Measurements from ENCODE around the gene FNDC3B. TPM values are rescaled to one million over a fixed set of nuclear protein-coding genes. Genes with fewer than 3 reads are reported as not detected.

Gene FNDC3B
- total RNA-seq, 2 experiments from 2014 or later, result 11.5 to 12.3 TPM

GRCh38 chr3:172201136-172201869, 161.9 kb downstream of the FNDC3B start:
- no peak overlapping the region for H3K27ac Mint-ChIP-seq
- no peak overlapping the region for H3K4me3 Mint-ChIP-seq
- H3K9me3 Mint-ChIP-seq (ENCODE audit: insufficient read depth), result peaks cover 9% of the 10 kb centered on the region
- H3K4me1 Mint-ChIP-seq (ENCODE audit: low read depth), result no peaks in the 10 kb centered on the region
- CTCF ChIA-PET, result no interaction called here
- DNase-seq, result no peak
- no peaks in the 10 kb centered on the region for H3K36me3 Mint-ChIP-seq (ENCODE audit: low read depth)
- H3K27me3 Mint-ChIP-seq (ENCODE audit: low read depth), result no peaks in the 10 kb centered on the region
- POLR2A ChIA-PET, result no interaction called here
- no peak for ATAC-seq

DNA sequence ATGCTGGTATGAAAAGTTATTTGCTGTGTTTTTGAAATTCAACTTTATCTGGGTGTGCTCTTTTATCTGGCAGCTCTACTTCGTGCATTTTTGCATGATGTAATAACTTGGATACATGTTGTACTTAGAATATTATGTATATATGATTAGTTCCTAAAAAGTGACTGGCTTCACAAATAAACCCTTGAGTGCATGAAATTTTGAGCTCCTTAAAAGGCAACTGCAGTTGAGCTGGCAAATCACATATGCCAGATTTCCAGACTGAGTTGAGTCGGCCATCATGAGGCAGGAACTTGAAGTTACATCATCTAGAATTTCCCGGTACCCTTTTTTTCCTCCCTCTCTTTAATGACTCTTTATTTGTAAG, 162.5 kb downstream of the FNDC3B start:
- Mint-ChIP-seq H3K27ac (no peak overlapping the region), H3K9me3 (ENCODE audit: insufficient read depth) (peaks cover 12% of the 10 kb centered on the region), H3K36me3 (ENCODE audit: low read depth) (peaks cover 3% of the 10 kb centered on the region), H3K4me3 (no peak overlapping the region), H3K4me1 (ENCODE audit: low read depth) (no peaks in the 10 kb centered on the region), H3K27me3 (ENCODE audit: low read depth) (no peaks in the 10 kb centered on the region)
- ChIA-PET POLR2A (no interaction called here), CTCF (no interaction called here)
- no peak for DNase-seq
- no peak for ATAC-seq

DNA sequence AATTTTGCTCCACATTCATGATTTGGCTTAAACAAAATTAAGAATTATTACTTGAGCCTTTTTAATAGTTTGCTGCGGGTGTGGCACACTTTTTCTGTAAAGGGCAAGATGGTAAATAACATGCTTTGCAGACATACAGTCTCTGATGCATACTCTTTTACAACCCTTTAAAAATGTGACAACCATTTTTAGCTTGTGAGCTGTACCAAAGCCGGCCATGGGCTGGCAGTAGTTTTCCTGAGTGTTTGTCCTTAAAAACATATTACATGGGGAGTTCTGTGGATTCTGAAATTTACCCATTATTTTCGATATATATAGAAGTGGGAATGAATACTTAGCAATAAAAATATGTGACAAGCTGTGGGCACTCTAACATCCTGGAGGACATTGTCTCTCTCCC, 163.4 kb downstream of the FNDC3B start:
- no peak for DNase-seq
- ChIA-PET CTCF (no interaction called here), POLR2A (interaction anchor here (0.8 kb wide), 1 partner anchor 43 kb away, joined by 4 read pairs; no protein-coding TSS in a partner anchor)
- Mint-ChIP-seq H3K36me3 (ENCODE audit: low read depth) (peaks cover 3% of the 10 kb centered on the region), H3K4me1 (ENCODE audit: low read depth) (no peaks in the 10 kb centered on the region), H3K27ac (no peak overlapping the region), H3K4me3 (no peak overlapping the region), H3K27me3 (ENCODE audit: low read depth) (no peaks in the 10 kb centered on the region), H3K9me3 (ENCODE audit: insufficient read depth) (peaks cover 13% of the 10 kb centered on the region)
- ATAC-seq, result no peak

DNA sequence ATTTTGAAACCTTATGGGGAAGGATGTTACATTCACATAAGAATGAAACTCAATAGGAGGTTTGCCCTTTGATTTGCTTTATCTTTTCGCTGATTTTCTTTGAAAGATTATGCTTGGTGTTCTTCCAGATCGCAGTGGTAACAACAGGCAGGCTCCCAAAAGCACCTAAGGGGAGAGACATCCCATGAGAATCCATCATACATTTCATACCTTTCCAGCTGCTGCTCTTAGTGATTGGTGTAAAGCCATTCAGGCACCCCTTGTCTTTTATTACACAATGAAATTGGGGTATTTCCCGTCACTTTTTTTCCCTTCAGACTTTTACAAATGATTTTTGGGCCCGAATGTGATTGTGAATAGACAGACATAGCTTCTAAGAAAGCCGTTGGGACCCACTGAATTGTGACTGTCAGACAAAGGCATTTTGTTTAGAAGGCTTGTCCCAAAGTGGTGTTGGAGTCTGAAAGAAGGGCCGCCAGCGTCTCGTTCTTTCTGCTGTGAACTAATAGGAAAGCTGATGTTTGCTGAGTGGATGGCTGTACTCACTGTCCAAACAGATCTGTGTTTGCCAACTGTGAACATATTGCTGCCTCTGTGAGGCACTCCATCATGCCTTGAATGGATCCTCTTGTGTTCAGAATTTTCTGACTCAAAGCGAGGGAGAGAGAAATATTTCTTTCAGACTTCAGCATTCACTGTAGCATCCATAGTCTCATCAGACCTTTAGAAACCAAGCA, 164.3 kb downstream of the FNDC3B start:
- POLR2A ChIA-PET, result interaction anchor here (0.8 kb wide), 1 partner anchor 42 kb away, joined by 4 read pairs; no protein-coding TSS in a partner anchor
- Mint-ChIP-seq H3K4me3 (no peak overlapping the region), H3K4me1 (ENCODE audit: low read depth) (no peaks in the 10 kb centered on the region), H3K9me3 (ENCODE audit: insufficient read depth) (peaks cover 13% of the 10 kb centered on the region), H3K27me3 (ENCODE audit: low read depth) (no peaks in the 10 kb centered on the region), H3K27ac (no peak overlapping the region), H3K36me3 (ENCODE audit: low read depth) (peaks cover 3% of the 10 kb centered on the region)
- ATAC-seq, result no peak
- DNase-seq, result no peak
- CTCF ChIA-PET, result no interaction called here

- no peaks in the 10 kb centered on the region for H3K4me1 Mint-ChIP-seq (ENCODE audit: low read depth)
- POLR2A ChIA-PET, result no interaction called here
- H3K36me3 Mint-ChIP-seq (ENCODE audit: low read depth), result peaks cover 3% of the 10 kb centered on the region
- peaks cover 13% of the 10 kb centered on the region for H3K9me3 Mint-ChIP-seq (ENCODE audit: insufficient read depth)
- ATAC-seq (no peak), DNase-seq (no peak)
- no peak overlapping the region for H3K4me3 Mint-ChIP-seq
- no peaks in the 10 kb centered on the region for H3K27me3 Mint-ChIP-seq (ENCODE audit: low read depth)
- no peak overlapping the region for H3K27ac Mint-ChIP-seq
- CTCF ChIA-PET, result no interaction called here
Observed at GRCh38 chr3:172204716-172205115, 165.3 kb downstream of the FNDC3B start.

DNA sequence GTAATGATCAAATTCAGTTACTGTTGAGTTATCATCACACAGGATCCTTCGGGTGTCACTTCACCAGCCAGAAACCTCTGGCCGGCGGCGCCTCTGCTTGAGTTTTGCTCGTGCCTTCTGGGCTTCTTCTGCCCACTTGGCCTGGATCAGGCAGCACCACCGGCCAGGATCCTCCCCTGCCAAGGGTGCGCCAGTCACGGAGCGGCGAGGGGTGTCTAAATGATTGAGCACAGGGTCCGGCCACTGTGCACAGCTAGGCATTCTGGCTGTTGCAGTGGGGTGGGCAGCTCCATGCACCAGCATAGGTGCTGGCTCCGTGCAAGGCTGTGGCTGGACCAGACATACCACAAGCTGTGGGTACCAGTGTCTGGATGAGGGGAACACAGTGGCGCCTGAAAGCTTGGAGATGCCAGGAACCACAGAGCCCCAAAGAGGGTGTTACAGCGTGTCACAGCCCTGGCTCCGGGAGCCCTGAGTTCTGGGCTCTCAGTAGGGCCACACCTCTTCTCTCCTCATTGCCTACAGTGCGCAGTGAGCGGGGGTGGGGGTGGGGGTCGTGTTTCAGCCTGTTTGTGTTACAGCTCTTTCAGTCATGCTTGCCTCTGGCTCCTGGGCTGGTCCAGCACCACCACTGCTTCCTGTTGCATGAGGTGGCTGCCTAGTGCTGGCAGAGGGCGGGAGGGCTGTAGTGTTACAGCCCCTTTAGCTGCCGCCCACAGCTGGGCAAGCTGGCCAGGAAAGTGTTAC, 169.4 kb downstream of the FNDC3B start:
- POLR2A ChIA-PET, result no interaction called here
- peaks cover 13% of the 10 kb centered on the region for H3K9me3 Mint-ChIP-seq (ENCODE audit: insufficient read depth)
- H3K27ac Mint-ChIP-seq, result no peak overlapping the region
- H3K4me3 Mint-ChIP-seq, result no peak overlapping the region
- H3K4me1 Mint-ChIP-seq (ENCODE audit: low read depth), result no peaks in the 10 kb centered on the region
- CTCF ChIA-PET, result no interaction called here
- ATAC-seq (no peak), DNase-seq (no peak)
- no peaks in the 10 kb centered on the region for H3K27me3 Mint-ChIP-seq (ENCODE audit: low read depth)
- H3K36me3 Mint-ChIP-seq (ENCODE audit: low read depth), result peaks cover 3% of the 10 kb centered on the region

DNA sequence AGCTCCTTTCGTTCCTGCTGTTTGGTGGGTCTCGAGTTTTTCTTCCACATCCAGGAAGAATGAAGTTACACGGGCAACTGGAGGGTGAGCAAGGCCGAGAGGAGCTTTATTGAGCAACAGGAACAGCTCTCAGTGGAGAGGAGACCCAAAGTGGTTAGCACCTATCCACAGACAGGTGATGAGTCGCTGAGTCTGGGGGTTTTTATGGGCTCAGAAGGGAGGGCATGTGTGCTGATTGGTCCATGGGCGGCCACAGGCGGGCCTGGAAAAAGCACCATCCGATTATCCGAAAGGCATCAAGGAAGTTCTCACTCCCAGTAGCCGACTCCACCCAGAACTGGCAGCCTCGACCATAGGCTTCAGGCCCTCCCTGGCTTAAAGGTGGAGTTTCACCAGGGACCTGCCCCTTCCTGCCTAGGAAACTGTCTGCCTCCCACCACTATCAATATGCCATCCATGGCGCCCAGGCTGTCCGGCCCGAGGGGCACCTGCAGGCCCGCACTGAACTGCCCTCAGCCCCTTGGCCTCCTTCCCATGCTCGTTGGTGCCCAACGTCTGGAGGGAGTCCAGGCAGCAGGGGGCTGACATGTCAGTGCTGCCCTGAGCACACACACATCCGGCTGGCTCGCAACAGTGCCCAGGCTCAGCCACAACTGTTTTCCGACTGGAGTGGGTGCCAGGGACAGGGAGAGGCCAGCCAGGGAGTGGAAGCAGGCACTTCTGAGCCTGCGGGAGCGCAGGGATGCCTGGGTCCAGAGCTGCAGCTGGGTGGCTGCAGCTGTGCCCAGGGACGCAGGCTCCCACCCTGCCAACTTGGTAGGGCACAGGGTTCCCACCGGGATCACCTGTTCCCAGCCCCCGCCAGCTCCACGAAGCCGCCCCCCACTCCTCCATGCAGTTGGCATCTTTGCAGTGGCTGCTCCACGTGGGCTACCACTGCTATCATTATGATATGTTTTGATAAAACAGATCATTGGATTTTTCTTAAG, 170.2 kb downstream of the FNDC3B start:
- ChIA-PET CTCF (no interaction called here), POLR2A (no interaction called here)
- Mint-ChIP-seq H3K4me3 (no peak overlapping the region), H3K9me3 (ENCODE audit: insufficient read depth) (peaks cover 13% of the 10 kb centered on the region), H3K27me3 (ENCODE audit: low read depth) (no peaks in the 10 kb centered on the region), H3K27ac (no peak overlapping the region), H3K4me1 (ENCODE audit: low read depth) (no peaks in the 10 kb centered on the region), H3K36me3 (ENCODE audit: low read depth) (peaks cover 3% of the 10 kb centered on the region)
- DNase-seq, result no peak
- ATAC-seq, result no peak

DNA sequence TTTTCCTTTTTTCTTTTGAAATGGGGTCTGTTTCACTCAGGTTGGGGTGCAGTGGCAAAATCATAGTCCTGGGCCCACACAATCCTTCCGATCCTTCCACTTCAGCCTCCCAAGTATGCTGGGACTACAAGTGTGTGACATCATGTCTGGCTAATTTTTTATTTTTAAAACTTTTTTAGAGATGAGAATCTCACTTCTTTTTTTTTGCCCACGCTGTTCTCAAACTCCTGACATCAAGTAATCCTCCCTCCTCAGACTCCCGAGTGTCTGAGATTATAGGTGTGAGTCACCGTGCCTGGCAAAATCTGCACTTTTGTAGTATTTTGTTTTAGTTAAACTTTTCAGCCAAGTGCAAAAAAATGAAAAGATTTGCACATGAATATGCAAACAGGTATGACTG, 171.0 kb downstream of the FNDC3B start:
- Mint-ChIP-seq H3K36me3 (ENCODE audit: low read depth) (peaks cover 3% of the 10 kb centered on the region), H3K27ac (no peak overlapping the region), H3K4me3 (no peak overlapping the region), H3K9me3 (ENCODE audit: insufficient read depth) (peaks cover 13% of the 10 kb centered on the region), H3K27me3 (ENCODE audit: low read depth) (no peaks in the 10 kb centered on the region), H3K4me1 (ENCODE audit: low read depth) (no peaks in the 10 kb centered on the region)
- ChIA-PET CTCF (no interaction called here), POLR2A (no interaction called here)
- ATAC-seq (no peak), DNase-seq (no peak)

DNA sequence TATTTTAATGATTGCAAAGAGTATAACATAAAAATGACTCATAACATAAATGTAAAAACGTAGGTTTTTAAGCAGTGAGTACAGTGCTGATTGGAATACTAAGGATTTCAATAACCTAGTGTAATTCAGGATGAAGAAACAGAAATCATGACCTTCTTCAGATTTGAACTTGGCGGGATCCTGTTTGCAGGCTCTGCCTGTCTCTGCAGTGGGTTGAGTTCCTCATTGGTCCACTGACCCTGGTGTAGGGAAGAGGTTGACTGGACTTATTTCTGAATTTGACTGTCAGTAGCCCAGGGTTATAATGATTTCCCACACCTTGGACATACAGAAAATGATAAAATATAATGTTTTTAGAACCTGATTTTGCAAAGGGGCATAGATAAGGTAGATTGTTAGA, 171.7 kb downstream of the FNDC3B start:
- Mint-ChIP-seq H3K27ac (no peak overlapping the region), H3K4me3 (no peak overlapping the region), H3K4me1 (ENCODE audit: low read depth) (no peaks in the 10 kb centered on the region), H3K27me3 (ENCODE audit: low read depth) (no peaks in the 10 kb centered on the region), H3K36me3 (ENCODE audit: low read depth) (peaks cover 3% of the 10 kb centered on the region), H3K9me3 (ENCODE audit: insufficient read depth) (peaks cover 5% of the 10 kb centered on the region)
- ATAC-seq, result no peak
- DNase-seq, result no peak
- CTCF ChIA-PET, result no interaction called here
- POLR2A ChIA-PET, result no interaction called here

DNA sequence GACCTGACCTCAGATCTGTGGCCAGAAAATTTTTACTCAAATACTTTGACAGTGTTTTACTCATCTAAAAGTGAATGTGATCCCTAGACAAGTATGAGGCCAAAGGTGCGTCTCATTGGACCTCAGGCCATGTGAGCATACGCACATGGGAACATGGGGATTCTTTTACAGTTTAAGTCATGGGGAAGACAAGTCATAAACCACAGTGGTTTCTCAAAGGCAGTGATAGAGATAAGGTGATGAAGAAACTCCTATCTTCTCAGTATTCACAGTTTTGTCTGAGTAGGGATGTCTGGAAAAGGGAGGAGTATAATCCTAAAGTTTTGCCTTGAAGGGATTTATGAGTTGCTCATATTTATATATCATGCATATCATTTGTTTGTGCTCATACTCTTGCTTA, 173.8 kb downstream of the FNDC3B start:
- POLR2A ChIA-PET, result no interaction called here
- no peak overlapping the region for H3K4me3 Mint-ChIP-seq
- CTCF ChIA-PET, result interaction anchor here (0.6 kb wide), 1 partner anchor 429 kb away, joined by 3 read pairs; no protein-coding TSS in a partner anchor
- ATAC-seq, result no peak
- H3K9me3 Mint-ChIP-seq (ENCODE audit: insufficient read depth), result no peaks in the 10 kb centered on the region
- no peak overlapping the region for H3K27ac Mint-ChIP-seq
- H3K27me3 Mint-ChIP-seq (ENCODE audit: low read depth), result no peaks in the 10 kb centered on the region
- no peaks in the 10 kb centered on the region for H3K36me3 Mint-ChIP-seq (ENCODE audit: low read depth)
- DNase-seq, result no peak
- no peaks in the 10 kb centered on the region for H3K4me1 Mint-ChIP-seq (ENCODE audit: low read depth)

- H3K36me3 Mint-ChIP-seq (ENCODE audit: low read depth), result no peaks in the 10 kb centered on the region
- no peak overlapping the region for H3K4me3 Mint-ChIP-seq
- no peak for DNase-seq
- ATAC-seq, result no peak
- H3K27ac Mint-ChIP-seq, result no peak overlapping the region
- H3K27me3 Mint-ChIP-seq (ENCODE audit: low read depth), result no peaks in the 10 kb centered on the region
- no peaks in the 10 kb centered on the region for H3K9me3 Mint-ChIP-seq (ENCODE audit: insufficient read depth)
- ChIA-PET POLR2A (interaction anchor here (0.7 kb wide), 1 partner anchor 47 kb away, joined by 3 read pairs; no protein-coding TSS in a partner anchor), CTCF (no interaction called here)
- no peaks in the 10 kb centered on the region for H3K4me1 Mint-ChIP-seq (ENCODE audit: low read depth)
Observed at GRCh38 chr3:172213904-172214303, 174.5 kb downstream of the FNDC3B start.

Measured in activated CD8-positive, alpha-beta T cell treated with anti-CD3 and anti-CD28 coated beads, Interleukin-2, amount 10 ng/mL, durations not matched to agents 7 days and 5 days (primary cell).